HL-60/S4 (cell line): ENCODE measurements around the gene SLC33A1.

Source experiments
- in situ Hi-C: fragments of 300-500 bp; cut with MboI; formaldehyde crosslinking; loops from 2 replicates; pipeline ENCODE4 v1.14.3; 2022; ENCODE audit warnings: low sequenced_read_pairs

SLC33A1 gene

DNA sequence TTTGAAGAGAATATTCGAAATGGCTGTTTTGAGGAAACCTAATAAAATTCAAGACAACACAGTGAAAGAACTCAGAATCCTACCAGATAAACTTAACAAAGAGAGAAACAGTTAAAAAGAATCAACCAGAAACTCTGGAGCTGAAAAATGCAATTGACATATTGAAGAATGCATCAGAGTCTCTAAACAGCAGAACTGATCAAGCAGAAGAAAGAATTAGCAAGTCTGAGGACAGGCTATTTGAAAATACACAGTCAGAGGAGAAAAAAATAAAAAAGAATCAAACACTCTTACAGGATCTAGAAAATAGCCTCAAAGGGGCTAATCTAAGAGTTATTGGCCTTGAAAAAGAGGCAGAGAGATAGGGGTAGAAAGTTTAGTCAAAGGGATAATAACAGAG, 61.7 kb downstream of the SLC33A1 start:
- in situ Hi-C loops = no loop called here

GRCh38 chr3:155791190-155791589, 63.0 kb downstream of the SLC33A1 start:
- in situ Hi-C loops = no loop called here

GRCh38 chr3:155790272-155790925, 63.8 kb downstream of the SLC33A1 start:
- in situ Hi-C loops = no loop called here

DNA sequence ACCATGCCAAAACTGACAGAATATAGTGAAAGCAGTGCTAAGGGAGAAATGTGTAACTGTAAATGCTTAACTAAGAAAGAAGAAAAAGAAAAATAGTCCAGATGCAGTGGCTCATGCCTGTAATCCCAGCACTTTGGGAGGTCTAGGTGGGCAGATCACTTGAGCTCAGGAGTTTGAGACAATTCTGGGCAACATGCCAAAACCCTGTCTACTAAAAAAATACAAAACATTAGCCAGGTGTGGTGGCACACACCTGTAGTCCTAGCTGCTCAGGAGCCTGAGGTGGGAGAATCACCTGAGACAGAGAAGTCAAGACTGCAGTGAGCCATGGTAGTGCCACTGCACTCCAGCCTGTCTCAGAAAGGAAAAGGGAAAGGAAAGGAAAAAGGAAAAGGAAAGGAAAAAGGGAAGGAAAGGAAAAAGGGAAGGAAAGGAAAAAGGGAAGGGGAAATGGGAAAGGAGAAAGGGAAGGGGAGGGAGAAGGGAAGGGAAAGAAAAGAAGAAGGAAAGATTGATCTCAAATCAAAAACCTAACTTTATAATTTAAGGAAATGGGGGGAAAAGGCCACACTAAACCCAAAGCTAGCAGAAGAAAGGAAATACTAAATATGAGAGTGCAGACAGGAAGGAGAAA, 68.4 kb downstream of the SLC33A1 start:
- in situ Hi-C loops = no loop called here

GRCh38 chr3:155782390-155782953, 71.8 kb downstream of the SLC33A1 start:
- in situ Hi-C loops = no loop called here

DNA sequence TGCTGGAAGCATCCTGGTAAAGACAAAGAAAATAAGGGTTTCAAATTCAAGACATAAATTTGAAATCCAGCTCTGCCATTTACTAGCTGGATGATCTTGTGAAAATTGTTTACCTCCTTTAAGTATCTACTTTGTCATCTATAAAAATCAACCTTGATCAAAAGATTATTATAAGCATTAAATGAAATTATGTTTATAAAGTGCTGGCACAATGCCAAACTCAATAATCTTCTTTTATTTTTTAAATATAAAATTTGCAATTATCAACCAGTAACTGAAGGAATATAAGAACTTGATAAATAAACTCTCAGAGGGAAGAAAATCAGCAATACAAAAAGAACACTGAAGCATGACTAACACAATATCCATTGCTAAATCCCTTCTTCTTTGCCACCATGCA, 73.9 kb downstream of the SLC33A1 start:
- in situ Hi-C loops = no loop called here

GRCh38 chr3:155778462-155778861, 75.8 kb downstream of the SLC33A1 start:
- in situ Hi-C loops = no loop called here

GRCh38 chr3:155772801-155773200, 81.4 kb downstream of the SLC33A1 start:
- in situ Hi-C loops = no loop called here

DNA sequence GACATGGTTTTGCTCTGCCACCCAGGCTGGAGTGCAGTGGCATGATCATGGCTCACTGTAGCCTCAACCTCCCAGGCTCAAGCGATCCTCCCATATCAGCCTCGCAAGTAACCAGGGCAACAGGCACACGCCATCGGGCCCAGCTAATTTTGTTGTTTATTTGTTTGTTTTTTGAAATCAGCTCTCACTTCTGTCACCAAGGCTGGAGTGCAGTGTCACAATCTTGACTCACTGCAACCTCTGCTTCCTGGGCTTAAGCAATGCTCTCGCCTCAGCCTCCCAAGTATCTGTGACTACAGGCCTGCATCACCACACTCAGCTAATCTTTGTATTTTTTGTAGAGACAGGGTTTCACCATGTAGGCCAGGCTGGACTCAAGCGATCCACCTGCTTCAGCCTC, 83.1 kb downstream of the SLC33A1 start:
- in situ Hi-C loops = no loop called here
